ENCODE measurements around the gene LTBP1.

LTBP1 gene

GRCh38 chr2:33289961-33290360, 343.2 kb downstream of the LTBP1 start:
- no peak for DNase-seq (ENCODE audit: extremely low read depth in 1 of 2, low read depth in 1 of 2)

- no peak for DNase-seq (ENCODE audit: extremely low read depth in 1 of 2, low read depth in 1 of 2)
Measured at GRCh38 chr2:33291278-33292013, 344.7 kb downstream of the LTBP1 start.

- no peak for DNase-seq (ENCODE audit: extremely low read depth in 1 of 2, low read depth in 1 of 2)
Measured at GRCh38 chr2:33292063-33292462, 345.3 kb downstream of the LTBP1 start.

GRCh38 chr2:33292981-33293595, 346.3 kb downstream of the LTBP1 start:
- no peak for DNase-seq (ENCODE audit: extremely low read depth in 1 of 2, low read depth in 1 of 2)

- DNase-seq (ENCODE audit: extremely low read depth in 1 of 2, low read depth in 1 of 2), result no peak
Measured at GRCh38 chr2:33298233-33298632, 351.5 kb downstream of the LTBP1 start.

- no peak for DNase-seq (ENCODE audit: extremely low read depth in 1 of 2, low read depth in 1 of 2)
Measured at GRCh38 chr2:33301355-33301754, 354.6 kb downstream of the LTBP1 start.

- no peak for DNase-seq (ENCODE audit: extremely low read depth in 1 of 2, low read depth in 1 of 2)
Measured at GRCh38 chr2:33302348-33302747, 355.6 kb downstream of the LTBP1 start.

- no peak for DNase-seq (ENCODE audit: extremely low read depth in 1 of 2, low read depth in 1 of 2)
Measured at GRCh38 chr2:33304032-33304864, 357.5 kb downstream of the LTBP1 start.

- no peak for DNase-seq (ENCODE audit: extremely low read depth in 1 of 2, low read depth in 1 of 2)
Measured at GRCh38 chr2:33307659-33308270, 361.0 kb downstream of the LTBP1 start.

GRCh38 chr2:33312355-33312754, 365.6 kb downstream of the LTBP1 start:
- DNase-seq (ENCODE audit: extremely low read depth in 1 of 2, low read depth in 1 of 2), result no peak

GRCh38 chr2:33313039-33313438, 366.3 kb downstream of the LTBP1 start:
- no peak for DNase-seq (ENCODE audit: extremely low read depth in 1 of 2, low read depth in 1 of 2)

- DNase-seq (ENCODE audit: extremely low read depth in 1 of 2, low read depth in 1 of 2), result no peak
Measured at GRCh38 chr2:33314541-33314940, 367.8 kb downstream of the LTBP1 start.

GRCh38 chr2:33316328-33316727, 369.6 kb downstream of the LTBP1 start:
- DNase-seq (ENCODE audit: extremely low read depth in 1 of 2, low read depth in 1 of 2), result no peak

GRCh38 chr2:33317369-33318007, 370.7 kb downstream of the LTBP1 start:
- no peak for DNase-seq (ENCODE audit: extremely low read depth in 1 of 2, low read depth in 1 of 2)

- no peak for DNase-seq (ENCODE audit: extremely low read depth in 1 of 2, low read depth in 1 of 2)
Measured at GRCh38 chr2:33318456-33318855, 371.7 kb downstream of the LTBP1 start.

- DNase-seq (ENCODE audit: extremely low read depth in 1 of 2, low read depth in 1 of 2), result no peak
Measured at GRCh38 chr2:33320573-33320972, 373.8 kb downstream of the LTBP1 start.

- peak; percentile 14 to 22 for DNase-seq (ENCODE audit: extremely low read depth in 1 of 2, low read depth in 1 of 2)
Measured at GRCh38 chr2:33321236-33321771, 374.6 kb downstream of the LTBP1 start.

- no peak for DNase-seq (ENCODE audit: extremely low read depth in 1 of 2, low read depth in 1 of 2)
Measured at GRCh38 chr2:33321876-33322483, 375.2 kb downstream of the LTBP1 start.

GRCh38 chr2:33322612-33323011, 375.9 kb downstream of the LTBP1 start:
- DNase-seq (ENCODE audit: extremely low read depth in 1 of 2, low read depth in 1 of 2), result no peak

- no peak for DNase-seq (ENCODE audit: extremely low read depth in 1 of 2, low read depth in 1 of 2)
Measured at GRCh38 chr2:33323957-33324356, 377.2 kb downstream of the LTBP1 start.

All from stimulated activated CD8-positive, alpha-beta memory T cell treated with anti-CD3 and anti-CD28 coated beads, Interleukin-7, amount 100 ng/mL, for 48 hours (primary cell).